Suppressor macrophage (primary cell): ENCODE results near the gene KEL.
A peak's percentile ranks its signal among the peaks of the same experiment; 100 is the strongest.

Source experiments
- DNase-seq, 4 experiments: peaks; one replicate each; pipeline ENCODE4 v3.0.0-alpha.2; 2020 to 2022

KEL gene

GRCh38 chr7:142896741-142897379, 65.3 kb downstream of the KEL start:
- no peak for DNase-seq

GRCh38 chr7:142896151-142896550, 66.0 kb downstream of the KEL start:
- DNase-seq: no peak

GRCh38 chr7:142894985-142895593, 67.1 kb downstream of the KEL start:
- no peak for DNase-seq

GRCh38 chr7:142894112-142894984, 67.8 kb downstream of the KEL start:
- DNase-seq: peak in 2 of 4 experiments; percentile 7 to 18

GRCh38 chr7:142892951-142893350, 69.2 kb downstream of the KEL start:
- no peak for DNase-seq

- DNase-seq: no peak
Observed at GRCh38 chr7:142891490-142892082, 70.6 kb downstream of the KEL start.
